ENCODE measurements around the gene MAP1LC3B.

The MAP1LC3B gene

DNA sequence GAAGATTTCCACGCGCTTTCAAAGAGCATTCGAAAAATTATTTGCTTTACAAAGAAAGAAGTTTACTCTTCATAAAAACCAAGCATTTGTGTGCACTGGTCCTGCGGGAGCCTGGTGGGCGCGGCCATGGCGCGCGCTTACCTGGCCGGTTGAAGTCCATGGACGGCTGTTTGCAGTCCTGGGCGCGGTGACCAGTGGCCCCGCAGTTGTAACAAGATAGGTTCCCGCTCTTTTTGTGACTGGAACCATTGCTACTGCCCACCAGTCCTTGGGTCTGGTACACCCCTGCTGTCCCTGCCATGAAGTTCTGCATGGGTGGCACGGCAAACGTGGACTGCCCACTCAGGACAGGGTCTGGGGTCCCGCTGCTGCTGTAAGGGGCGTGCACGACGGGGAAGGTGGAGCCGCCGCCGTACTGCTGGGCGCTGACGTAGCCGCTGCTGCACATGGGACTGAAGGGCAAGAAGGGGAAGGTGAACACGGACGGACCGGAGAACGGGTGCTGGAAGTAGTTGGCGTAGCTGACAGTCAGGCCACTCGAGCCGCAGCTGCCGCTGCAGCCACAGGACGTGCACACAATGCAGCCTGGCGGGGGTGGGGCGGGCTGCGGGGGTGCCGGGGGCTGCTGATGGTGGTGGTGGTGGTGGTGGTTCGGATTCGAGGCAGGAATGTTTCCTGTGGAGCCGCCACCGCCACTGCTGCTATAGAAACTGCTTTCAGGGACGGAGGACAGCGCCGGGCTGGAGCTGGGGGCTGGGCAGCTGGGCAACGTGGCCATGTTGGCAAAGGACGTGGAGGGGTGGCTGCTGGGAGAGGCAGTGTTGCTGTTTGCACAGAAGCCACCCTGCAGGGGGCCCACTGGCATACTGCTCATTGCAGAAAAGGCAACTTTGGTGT, 19.5 kb downstream of the MAP1LC3B start:
- no peak for DNase-seq

DNA sequence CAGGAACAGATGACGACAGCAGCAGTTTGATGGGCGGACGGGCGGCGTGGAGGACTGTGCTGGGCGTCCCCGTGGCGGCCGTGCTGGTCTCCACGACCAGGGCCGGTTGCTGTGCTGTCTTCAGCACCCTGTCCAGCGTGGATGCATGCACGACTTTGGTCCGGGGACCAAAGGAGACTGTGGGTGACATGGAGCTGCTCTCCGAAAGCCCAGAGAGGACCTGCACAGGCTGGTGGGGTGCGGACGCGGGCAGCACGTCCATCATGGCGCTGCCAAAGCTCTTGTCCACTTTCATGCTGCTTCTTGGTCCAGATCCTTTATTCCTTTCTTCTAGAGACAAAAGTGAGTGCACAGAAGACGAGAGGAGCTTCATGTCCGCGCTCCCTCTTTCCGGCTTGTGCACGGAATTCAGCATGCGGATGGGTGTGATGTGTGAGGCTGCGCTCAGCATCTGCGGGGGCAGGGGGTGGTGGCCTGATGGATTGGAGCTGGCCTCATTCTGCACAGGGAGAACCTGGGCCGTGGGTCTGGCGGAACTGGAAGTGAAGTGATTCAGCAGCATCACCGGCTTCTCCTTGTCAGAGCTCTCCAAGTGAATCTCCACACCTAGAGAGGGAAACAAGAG, 20.3 kb downstream of the MAP1LC3B start:
- DNase-seq = no peak

- DNase-seq = no peak
Observed at GRCh38 chr16:87412996-87413421, 20.9 kb downstream of the MAP1LC3B start.

- no peak for DNase-seq
Observed at GRCh38 chr16:87414251-87414680, 22.1 kb downstream of the MAP1LC3B start.

- DNase-seq = no peak
Observed at GRCh38 chr16:87415441-87415840, 23.3 kb downstream of the MAP1LC3B start.

DNA sequence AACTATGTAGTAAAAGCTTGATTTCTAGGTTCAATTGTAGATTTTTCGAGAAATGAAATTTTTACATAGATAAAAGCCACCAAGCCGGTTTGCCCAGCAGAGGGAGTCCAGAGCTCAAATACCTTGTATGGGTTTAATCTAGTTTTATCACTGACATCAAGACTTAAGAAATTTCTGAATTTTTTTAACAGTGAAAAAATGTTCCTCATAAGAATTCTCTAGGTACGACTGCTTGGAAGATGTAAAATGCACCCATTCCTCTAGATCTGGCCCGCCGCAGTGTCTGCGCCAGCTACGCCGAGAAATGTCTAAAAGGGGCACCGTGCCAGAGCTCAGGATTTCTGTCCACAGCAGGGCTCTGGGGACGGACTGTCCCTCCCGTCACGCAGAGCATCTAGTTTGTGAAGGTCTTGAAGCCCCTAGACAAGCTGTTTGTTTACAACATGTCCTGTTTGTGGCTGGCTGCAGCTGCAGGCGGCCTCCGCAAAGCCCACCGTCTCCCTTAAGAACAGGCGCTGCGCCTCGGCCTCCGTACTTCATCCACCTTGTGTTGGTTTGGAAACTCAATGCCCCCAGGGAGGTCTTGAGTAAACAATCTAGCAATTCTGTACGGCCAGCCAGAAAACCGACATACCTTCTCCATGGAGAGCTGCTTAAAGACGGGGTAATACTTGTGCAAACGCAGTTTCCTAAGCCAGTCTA, 24.8 kb downstream of the MAP1LC3B start:
- DNase-seq = no peak

DNA sequence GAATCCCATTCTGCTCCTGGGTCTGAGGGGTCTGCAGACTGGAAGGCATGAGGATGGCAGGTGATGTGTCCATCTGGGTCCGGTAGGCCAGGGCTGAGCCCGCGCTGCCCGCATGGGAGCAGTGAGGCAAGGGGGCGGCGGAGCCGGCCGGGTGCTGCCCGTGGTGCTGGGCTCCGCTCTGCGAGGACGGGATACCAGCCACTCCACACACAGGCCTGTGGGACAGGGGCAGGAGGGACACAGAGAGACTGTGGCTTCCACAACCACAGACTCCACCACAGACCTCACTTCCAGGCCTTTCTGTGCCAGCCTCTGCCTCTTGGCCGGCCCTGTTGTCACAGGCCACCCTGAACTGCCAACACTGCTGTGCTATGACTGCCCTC, 25.4 kb downstream of the MAP1LC3B start:
- DNase-seq = no peak

GRCh38 chr16:87418216-87418615, 26.1 kb downstream of the MAP1LC3B start:
- no peak for DNase-seq

DNA sequence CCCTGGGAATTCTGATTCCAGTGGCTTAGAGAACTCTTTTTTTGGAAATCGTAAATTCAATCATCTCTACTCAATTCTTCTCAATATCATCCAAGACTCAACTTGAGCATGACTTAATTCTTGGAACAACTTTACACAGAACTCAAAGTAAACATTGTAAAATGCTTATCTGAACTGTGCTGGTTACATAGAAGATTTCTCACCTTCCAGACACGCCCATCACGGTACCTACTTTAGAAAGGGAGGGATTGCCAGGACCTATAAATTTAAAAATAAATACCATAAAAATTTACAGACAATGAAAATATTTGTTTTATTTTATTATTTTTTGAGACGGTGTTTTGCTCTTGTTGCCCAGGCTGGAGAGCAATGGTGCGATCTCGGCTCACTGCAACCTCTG, 26.5 kb downstream of the MAP1LC3B start:
- no peak for DNase-seq

GRCh38 chr16:87420026-87421002, 28.2 kb downstream of the MAP1LC3B start:
- no peak for DNase-seq

- no peak for DNase-seq
Observed at GRCh38 chr16:87421003-87421912, 29.1 kb downstream of the MAP1LC3B start.

- DNase-seq = no peak
Observed at GRCh38 chr16:87422106-87422505, 30.0 kb downstream of the MAP1LC3B start.

DNA sequence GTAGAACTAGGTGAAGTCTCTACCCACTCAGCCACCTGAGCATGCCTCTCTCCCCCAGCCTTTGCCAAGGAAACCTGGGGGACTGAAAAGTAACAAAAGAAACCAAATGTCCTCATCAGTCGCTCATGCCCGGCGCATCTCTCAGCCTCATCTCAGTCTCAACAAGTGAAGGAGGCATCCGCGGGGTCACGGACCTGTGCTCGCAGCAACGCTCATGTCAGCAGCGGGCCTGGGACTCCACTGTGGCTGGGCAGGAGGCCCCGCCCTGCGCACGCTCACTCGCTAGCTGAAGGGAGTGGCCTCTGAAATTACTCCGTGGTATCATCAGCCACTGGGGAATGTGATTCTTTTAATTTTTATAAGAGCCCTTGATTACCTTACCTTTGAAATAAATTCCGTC, 31.3 kb downstream of the MAP1LC3B start:
- no peak for DNase-seq

GRCh38 chr16:87424266-87424665, 32.1 kb downstream of the MAP1LC3B start:
- no peak for DNase-seq

GRCh38 chr16:87425941-87426340, 33.8 kb downstream of the MAP1LC3B start:
- DNase-seq = no peak

GRCh38 chr16:87426423-87427215, 34.5 kb downstream of the MAP1LC3B start:
- DNase-seq = no peak

DNA sequence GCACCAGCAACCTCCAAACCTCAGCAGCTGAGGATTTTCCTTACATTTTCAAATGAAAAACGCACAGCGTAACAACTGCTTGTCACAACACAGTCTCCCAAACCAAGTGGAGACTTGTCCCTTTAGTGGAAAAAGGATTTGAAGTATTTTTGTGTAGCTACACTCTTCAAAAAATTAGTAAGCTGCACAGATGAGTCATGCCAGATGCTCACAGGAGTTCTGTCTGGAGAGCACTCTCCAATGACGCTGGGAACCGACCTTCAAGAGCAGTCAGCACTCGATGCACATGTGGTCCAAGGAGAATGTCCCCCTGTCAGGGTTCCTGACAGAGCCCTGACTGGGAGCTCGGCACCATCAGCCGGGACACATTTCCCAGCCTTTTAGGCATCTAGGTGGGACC, 39.8 kb downstream of the MAP1LC3B start:
- DNase-seq = no peak

- DNase-seq = no peak
Observed at GRCh38 chr16:87432330-87432915, 40.3 kb downstream of the MAP1LC3B start.

- no peak for DNase-seq
Observed at GRCh38 chr16:87434146-87434667, 42.1 kb downstream of the MAP1LC3B start.

Data from GOT3 (cell line).